Measurements from ENCODE around the gene ATP13A3. TPM values are rescaled to one million over a fixed set of nuclear protein-coding genes. Genes with fewer than 3 reads are reported as not detected.

Gene ATP13A3
- total RNA-seq, 1 experiment from 2014 or later: 119 TPM

DNA sequence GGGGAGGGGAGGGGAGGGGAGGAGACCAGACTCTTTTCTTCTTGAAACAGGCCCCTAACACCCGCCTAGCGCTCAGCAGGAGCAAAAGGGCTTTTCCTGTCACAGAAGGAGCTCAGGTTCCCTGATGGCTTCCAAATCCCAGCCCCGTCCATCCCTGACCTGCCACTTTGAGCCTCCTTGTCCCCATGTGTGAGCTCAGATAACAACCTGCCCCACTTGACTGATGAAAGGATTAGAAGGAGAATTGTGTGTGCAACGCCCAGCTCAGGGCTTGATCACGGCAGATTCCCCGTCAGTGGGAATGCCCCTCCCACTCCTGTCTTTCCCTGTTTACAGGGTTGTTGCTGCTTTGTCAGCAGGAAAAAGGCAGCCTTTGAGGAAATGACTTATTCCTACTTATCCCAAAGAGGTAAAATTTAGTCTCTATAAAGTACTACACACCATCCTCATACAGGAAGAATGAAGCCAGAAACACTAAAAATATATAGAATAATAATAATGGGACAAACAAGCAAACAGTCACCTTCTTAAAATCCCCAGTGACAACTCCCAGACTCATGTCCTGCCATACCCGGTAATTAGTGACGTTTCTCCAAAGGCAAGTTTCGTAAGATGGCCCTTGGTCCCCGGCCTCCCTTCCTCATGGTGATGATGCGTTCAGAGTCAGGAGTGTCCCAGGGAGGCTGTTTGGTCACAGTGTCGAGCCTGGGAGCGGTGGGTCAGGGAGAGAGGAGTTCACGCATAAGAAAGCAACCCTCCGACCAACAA is 111.1 kb downstream of the ATP13A3 start:
- no peak overlapping the region for H3K27ac Mint-ChIP-seq (ENCODE audit: low read depth, unreplicated experiment)
- H3K4me1 Mint-ChIP-seq (ENCODE audit: insufficient read depth, unreplicated experiment): no peaks in the 10 kb centered on the region
- CTCF ChIA-PET: no interaction called here
- intact Hi-C loops (cut with micrococcal nuclease): no loop called here
- no peak overlapping the region for H3K4me3 Mint-ChIP-seq (ENCODE audit: unreplicated experiment)
- peaks cover 59% of the 10 kb centered on the region for H3K27me3 Mint-ChIP-seq (ENCODE audit: insufficient read depth, unreplicated experiment)
- TF ChIP-seq CTCF (IDR thresholded peaks at IDR 0.05; ENCODE audit: unreplicated experiment): no peak
- DNase-seq (ENCODE audit: unreplicated experiment): no peak
- H3K36me3 Mint-ChIP-seq (ENCODE audit: insufficient read depth, unreplicated experiment): no peaks in the 10 kb centered on the region
- no peaks in the 10 kb centered on the region for H3K9me3 Mint-ChIP-seq (ENCODE audit: unreplicated experiment)
- BruUV-seq (replicated peaks): no TSS peak
- POLR2A ChIA-PET: no interaction called here

DNA sequence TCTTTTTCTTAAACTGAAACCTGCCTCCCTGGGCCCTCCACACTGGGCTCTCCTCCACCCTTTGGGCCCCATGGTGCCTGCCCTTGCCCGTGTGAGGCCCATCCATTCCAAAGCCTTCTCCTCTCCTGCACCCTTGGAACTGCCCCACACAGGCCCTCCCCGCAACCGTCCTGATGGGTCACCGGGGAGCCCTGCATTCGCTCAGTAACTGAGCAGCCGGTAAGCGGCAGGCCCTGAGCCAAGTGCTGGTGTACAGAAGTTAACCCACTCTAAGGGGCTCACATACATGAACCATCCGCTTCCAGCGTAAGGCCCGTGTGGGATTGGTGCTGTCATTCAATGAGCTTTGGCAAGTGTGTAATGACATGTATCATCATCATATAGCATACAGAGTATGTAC is 111.9 kb downstream of the ATP13A3 start:
- no peak for DNase-seq (ENCODE audit: unreplicated experiment)
- peaks cover 2% of the 10 kb centered on the region for H3K4me1 Mint-ChIP-seq (ENCODE audit: insufficient read depth, unreplicated experiment)
- no peak for TF ChIP-seq CTCF (IDR thresholded peaks at IDR 0.05; ENCODE audit: unreplicated experiment)
- no peaks in the 10 kb centered on the region for H3K36me3 Mint-ChIP-seq (ENCODE audit: insufficient read depth, unreplicated experiment)
- peaks cover 67% of the 10 kb centered on the region for H3K27me3 Mint-ChIP-seq (ENCODE audit: insufficient read depth, unreplicated experiment)
- peak overlapping the region; percentile 44 for H3K27ac Mint-ChIP-seq (ENCODE audit: low read depth, unreplicated experiment)
- H3K4me3 Mint-ChIP-seq (ENCODE audit: unreplicated experiment): no peak overlapping the region
- ChIA-PET CTCF (interaction anchor here (0.6 kb wide), 1 partner anchor 763 kb away, joined by 5 read pairs; no protein-coding TSS in a partner anchor), POLR2A (no interaction called here)
- BruUV-seq (replicated peaks): no TSS peak
- no peaks in the 10 kb centered on the region for H3K9me3 Mint-ChIP-seq (ENCODE audit: unreplicated experiment)
- intact Hi-C loops (cut with micrococcal nuclease): no loop called here

GRCh38 chr3:194373899-194374298 is 112.9 kb downstream of the ATP13A3 start:
- CTCF ChIA-PET: no interaction called here
- Mint-ChIP-seq H3K4me1 (ENCODE audit: insufficient read depth, unreplicated experiment) (peaks cover 5% of the 10 kb centered on the region), H3K9me3 (ENCODE audit: unreplicated experiment) (no peaks in the 10 kb centered on the region), H3K36me3 (ENCODE audit: insufficient read depth, unreplicated experiment) (no peaks in the 10 kb centered on the region), H3K27me3 (ENCODE audit: insufficient read depth, unreplicated experiment) (peaks cover 74% of the 10 kb centered on the region), H3K4me3 (ENCODE audit: unreplicated experiment) (no peak overlapping the region), H3K27ac (ENCODE audit: low read depth, unreplicated experiment) (no peak overlapping the region)
- BruUV-seq (replicated peaks): no TSS peak
- POLR2A ChIA-PET: interaction anchor here (0.5 to 0.8 kb wide), 2 partner anchors 16 to 51 kb away, joined by 3 to 4 read pairs; no protein-coding TSS in a partner anchor
- intact Hi-C loops (cut with micrococcal nuclease): no loop called here
- TF ChIP-seq CTCF (IDR thresholded peaks at IDR 0.05; ENCODE audit: unreplicated experiment): no peak
- no peak for DNase-seq (ENCODE audit: unreplicated experiment)

GRCh38 chr3:194373028-194373427 is 113.8 kb downstream of the ATP13A3 start:
- TF ChIP-seq CTCF (IDR thresholded peaks at IDR 0.05; ENCODE audit: unreplicated experiment): no peak
- peaks cover 5% of the 10 kb centered on the region for H3K4me1 Mint-ChIP-seq (ENCODE audit: insufficient read depth, unreplicated experiment)
- H3K9me3 Mint-ChIP-seq (ENCODE audit: unreplicated experiment): no peaks in the 10 kb centered on the region
- intact Hi-C loops (cut with micrococcal nuclease): no loop called here
- no peak overlapping the region for H3K4me3 Mint-ChIP-seq (ENCODE audit: unreplicated experiment)
- peaks cover 74% of the 10 kb centered on the region for H3K27me3 Mint-ChIP-seq (ENCODE audit: insufficient read depth, unreplicated experiment)
- no TSS peak for BruUV-seq (replicated peaks)
- H3K27ac Mint-ChIP-seq (ENCODE audit: low read depth, unreplicated experiment): no peak overlapping the region
- POLR2A ChIA-PET: no interaction called here
- CTCF ChIA-PET: no interaction called here
- DNase-seq (ENCODE audit: unreplicated experiment): no peak
- H3K36me3 Mint-ChIP-seq (ENCODE audit: insufficient read depth, unreplicated experiment): no peaks in the 10 kb centered on the region

All from MCF 10A (cell line).